OCI-LY1 (cell line): ENCODE results near the gene HOXC6.
A peak's percentile ranks its signal among the peaks of the same experiment; 100 is the strongest.

Experiments used
- H2AFZ ChIP-seq: fragments of 200-600 bp; sonication (generic), shearing (Covaris generic); 2 replicates; pipeline ENCODE4 v1.6.0; 2014; ENCODE audit warnings: antibody characterized with exemption, mild to moderate bottlenecking, low read length
- H3F3A ChIP-seq: fragments of 200-600 bp; sonication (generic), shearing (Covaris generic); 2 replicates; pipeline ENCODE4 v1.6.0; 2014; ENCODE audit warnings: mild to moderate bottlenecking, antibody characterized with exemption, low read length, moderate library complexity; ENCODE audit not compliant: insufficient read depth
- H3K27ac ChIP-seq: fragments of 200-600 bp; sonication (generic); 2 replicates; pipeline ENCODE4 v1.5.1; 2014; ENCODE audit warnings: low read length, mixed run types, mild to moderate bottlenecking, low read depth; ENCODE audit not compliant: poor library complexity, severe bottlenecking
- H3K27me3 ChIP-seq: fragments of 200-600 bp; sonication (generic); 2 replicates; pipeline ENCODE4 v1.6.0; 2014; ENCODE audit warnings: antibody characterized with exemption, mild to moderate bottlenecking, low read length, moderate library complexity; ENCODE audit not compliant: insufficient read depth
- H3K36me3 ChIP-seq: fragments of 200-600 bp; sonication (generic); 2 replicates; pipeline ENCODE4 v1.6.1; 2014; ENCODE audit warnings: mild to moderate bottlenecking, antibody characterized with exemption, low read length, moderate library complexity, mixed read lengths; ENCODE audit not compliant: insufficient read depth
- H3K4me1 ChIP-seq: fragments of 200-600 bp; sonication (generic); 2 replicates; pipeline ENCODE4 v1.5.1; 2014; ENCODE audit warnings: mild to moderate bottlenecking, low read length, moderate library complexity; ENCODE audit not compliant: insufficient read depth, severe bottlenecking
- H3K4me2 ChIP-seq: fragments of 200-600 bp; sonication (generic), shearing (Covaris generic); 2 replicates; pipeline ENCODE4 v1.6.1; 2014; ENCODE audit warnings: low read length
- H3K4me3 ChIP-seq: fragments of 200-600 bp; sonication (generic); 2 replicates; pipeline ENCODE4 v1.5.1; 2014; ENCODE audit warnings: low read length, low read depth, mild to moderate bottlenecking, mixed read lengths; ENCODE audit not compliant: poor library complexity, severe bottlenecking
- H3K79me2 ChIP-seq: fragments of 200-600 bp; shearing (Covaris generic); 2 replicates; pipeline ENCODE4 v1.6.1; 2016; ENCODE audit warnings: mixed run types, low read length, mixed read lengths; ENCODE audit not compliant: insufficient read depth
- H3K9ac ChIP-seq: fragments of 200-600 bp; sonication (generic), shearing (Covaris generic); 2 replicates; pipeline ENCODE4 v1.6.1; 2014; ENCODE audit warnings: mild to moderate bottlenecking, low read length, mixed read lengths
- H3K9me2 ChIP-seq: fragments of 200-600 bp; sonication (generic), shearing (Covaris generic); 2 replicates; pipeline ENCODE4 v1.6.1; 2014; ENCODE audit warnings: low read depth, mild to moderate bottlenecking, low read length, mixed read lengths
- H3K9me3 ChIP-seq: fragments of 200-600 bp; shearing (Covaris generic); 2 replicates; pipeline ENCODE4 v1.6.1; 2014; ENCODE audit warnings: low read length, mixed read lengths
- H4K20me1 ChIP-seq: fragments of 200-600 bp; sonication (generic), shearing (Covaris generic); 2 replicates; pipeline ENCODE4 v1.6.0; 2016; ENCODE audit warnings: mild to moderate bottlenecking, low read length; ENCODE audit not compliant: insufficient read depth
- CTCF ChIP-seq: fragments of 200-600 bp; sonication (generic), shearing (Covaris generic); IDR thresholded peaks from 2 replicates; pipeline ENCODE4 v1.5.1; 2017; ENCODE audit warnings: mild to moderate bottlenecking, antibody characterized with exemption, low read length, moderate library complexity, mixed read lengths
- EZH2 ChIP-seq: fragments of 200-600 bp; sonication (generic), shearing (Covaris generic); IDR thresholded peaks from 2 replicates; pipeline ENCODE4 v1.8.0; 2017; ENCODE audit warnings: borderline replicate concordance, mixed run types, mild to moderate bottlenecking, antibody characterized with exemption, low read length, moderate library complexity, mixed read lengths

Gene HOXC6

DNA sequence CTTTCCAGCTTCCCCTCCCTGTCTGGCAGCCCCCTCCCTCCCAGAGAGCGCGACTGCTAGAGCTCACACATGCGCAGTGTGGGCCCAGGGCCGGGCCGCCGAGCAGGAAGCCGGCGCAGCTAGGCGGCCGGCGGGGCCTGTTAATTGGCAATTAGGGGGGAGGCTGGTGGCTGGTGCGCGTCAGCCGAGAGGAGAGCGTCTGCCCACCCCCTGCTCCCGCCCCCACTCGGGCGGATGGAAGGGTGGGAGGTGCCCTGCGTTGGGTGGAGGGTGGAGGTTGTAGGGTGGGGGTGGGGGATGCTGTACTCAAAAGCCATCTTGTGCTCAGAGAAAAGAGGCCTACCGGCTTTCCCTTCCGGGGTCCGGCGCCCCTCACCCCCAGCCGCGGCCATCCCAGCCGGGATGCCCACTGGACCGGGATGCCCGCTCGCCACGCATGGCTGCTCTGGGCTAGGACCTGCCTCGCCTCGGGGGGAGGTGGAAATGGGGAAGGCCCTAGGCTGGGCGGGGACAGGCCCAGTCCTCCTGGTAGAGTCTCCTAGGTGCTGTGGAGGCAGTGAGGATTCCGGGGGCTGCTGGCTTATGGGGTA, 10.3 kb upstream of the HOXC6 start:
- peak overlapping the region; percentile 87 for H3K4me2 ChIP-seq
- H3K9me2 ChIP-seq, result no peaks in the 10 kb centered on the region
- H2AFZ ChIP-seq, result peak overlapping the region; percentile 78
- peaks cover 22% of the 10 kb centered on the region for H3K4me1 ChIP-seq
- peak overlapping the region; percentile 81 for H3K9ac ChIP-seq
- H4K20me1 ChIP-seq, result no peaks in the 10 kb centered on the region
- peaks cover 6% of the 10 kb centered on the region; the same call in 1 of the 2 replicates for H3K27me3 ChIP-seq
- TF ChIP-seq CTCF (no peak), EZH2 (no peak)
- H3K9me3 ChIP-seq, result no peaks in the 10 kb centered on the region
- H3K79me2 ChIP-seq, result no peaks in the 10 kb centered on the region
- H3K36me3 ChIP-seq, result no peaks in the 10 kb centered on the region
- H3F3A ChIP-seq, result no peaks in the 10 kb centered on the region
- H3K4me3 ChIP-seq, result peak overlapping the region; percentile 70
- peak overlapping the region; percentile 50 for H3K27ac ChIP-seq

DNA sequence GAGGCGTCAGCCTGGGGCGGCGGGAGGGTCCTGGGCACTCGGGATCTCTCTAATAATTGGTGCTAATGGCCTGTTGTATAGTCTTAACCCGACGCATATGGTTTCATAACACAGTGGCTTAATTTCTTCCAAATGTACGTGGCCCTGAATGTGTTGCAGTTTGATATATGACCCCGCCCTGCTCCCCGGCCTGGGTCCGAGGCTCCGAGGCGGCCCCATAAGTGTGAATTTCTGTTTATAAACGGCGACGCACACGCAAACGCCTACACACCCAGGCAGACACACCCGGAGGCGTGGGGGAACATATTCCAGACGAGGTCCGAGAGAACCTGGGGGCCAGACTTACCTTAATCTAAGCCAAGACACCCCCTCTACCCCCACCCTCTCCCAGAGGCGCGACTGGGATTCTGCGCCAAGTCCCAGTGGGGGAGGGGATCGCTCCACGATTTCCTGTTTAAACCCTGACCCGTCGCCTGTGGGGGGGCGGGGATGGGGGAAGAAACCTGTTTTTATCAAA, 9.7 kb upstream of the HOXC6 start:
- Histone ChIP-seq H3K36me3 (no peaks in the 10 kb centered on the region), H4K20me1 (no peaks in the 10 kb centered on the region), H3K9ac (peak overlapping the region; percentile 81), H3K27ac (peak overlapping the region; percentile 50), H3K4me3 (peak overlapping the region; percentile 70), H3F3A (no peaks in the 10 kb centered on the region), H3K4me1 (peaks cover 22% of the 10 kb centered on the region), H3K4me2 (peak overlapping the region; percentile 87), H3K27me3 (peaks cover 6% of the 10 kb centered on the region; the same call in 1 of the 2 replicates), H3K9me3 (no peaks in the 10 kb centered on the region), H3K9me2 (no peaks in the 10 kb centered on the region), H2AFZ (peak overlapping the region; percentile 13; the same call in 1 of the 2 replicates), H3K79me2 (no peaks in the 10 kb centered on the region)
- TF ChIP-seq EZH2 (no peak), CTCF (no peak)

- H3K9ac ChIP-seq, result no peak overlapping the region
- no peaks in the 10 kb centered on the region for H3K79me2 ChIP-seq
- no peak overlapping the region for H3K27ac ChIP-seq
- H3K9me2 ChIP-seq, result no peaks in the 10 kb centered on the region
- H3K4me2 ChIP-seq, result no peak overlapping the region
- H3F3A ChIP-seq, result no peaks in the 10 kb centered on the region
- no peaks in the 10 kb centered on the region for H3K36me3 ChIP-seq
- no peak overlapping the region for H3K4me3 ChIP-seq
- H3K4me1 ChIP-seq, result peaks cover 22% of the 10 kb centered on the region
- H3K9me3 ChIP-seq, result no peaks in the 10 kb centered on the region
- H3K27me3 ChIP-seq, result peaks cover 6% of the 10 kb centered on the region; the same call in 1 of the 2 replicates
- TF ChIP-seq CTCF, result no peak
- TF ChIP-seq EZH2, result no peak
- no peak overlapping the region for H2AFZ ChIP-seq
- H4K20me1 ChIP-seq, result no peaks in the 10 kb centered on the region
Observed at GRCh38 chr12:54019091-54019811, 9.0 kb upstream of the HOXC6 start.
